Natural killer cell (primary cell): Measurements from ENCODE around the gene GPR152. TPM values are rescaled to one million over a fixed set of nuclear protein-coding genes. Genes with fewer than 3 reads are reported as not detected.

ENCODE experiments used
- ATAC-seq, 3 donors: fragments of 150-1000 bp in 2 of 3; fragments of 200-7000 bp in 1 of 3; cut with Tn5 transposase; 1 replicate in 1 of 3; 2 replicates in 2 of 3; pipeline ENCODE4 v1.10.0; 2021; ENCODE audit warnings: mild to moderate bottlenecking in 2 of 3, moderate library complexity in 2 of 3
- DNase-seq, 2 donors: peaks; one replicate each; pipeline versions ENCODE4 v3.0.0 to v3.0.0-alpha.2; 2013 to 2021; ENCODE audit warnings: mixed read lengths in 1 of 2
- H3K27ac ChIP-seq: one replicate; pipeline ENCODE4 v1.5.1; 2013; ENCODE audit warnings: mild to moderate bottlenecking, low read length
- H3K27me3 ChIP-seq: one replicate; pipeline ENCODE4 v1.6.1; 2013; ENCODE audit warnings: low read length; ENCODE audit not compliant: control insufficient read depth, insufficient read depth
- H3K36me3 ChIP-seq: one replicate; pipeline ENCODE4 v1.6.1; 2013; ENCODE audit warnings: low read length; ENCODE audit not compliant: control insufficient read depth, insufficient read depth
- H3K4me1 ChIP-seq: one replicate; pipeline ENCODE4 v1.6.1; 2013; ENCODE audit warnings: low read length; ENCODE audit not compliant: control insufficient read depth, insufficient read depth
- H3K4me3 ChIP-seq: one replicate; pipeline ENCODE4 v1.5.1; 2013; ENCODE audit warnings: low read length
- H3K9me3 ChIP-seq: one replicate; pipeline ENCODE4 v1.6.1; 2013; ENCODE audit warnings: low read length; ENCODE audit not compliant: control insufficient read depth, insufficient read depth
- H3K27ac Mint-ChIP-seq, 2 donors: one replicate each; pipeline ENCODE4 v1.8.0; 2022; ENCODE audit warnings: mild to moderate bottlenecking in 2 of 2, mixed read lengths in 2 of 2, moderate library complexity in 1 of 2
- H3K27me3 Mint-ChIP-seq, 2 donors: one replicate each; pipeline ENCODE4 v1.8.0; 2022; ENCODE audit warnings: low read depth in 2 of 2, mixed read lengths in 2 of 2
- H3K36me3 Mint-ChIP-seq: one replicate; pipeline ENCODE4 v1.8.0; 2022; ENCODE audit warnings: mixed read lengths
- H3K4me1 Mint-ChIP-seq, 2 donors: one replicate each; pipeline ENCODE4 v1.8.0; 2022; ENCODE audit warnings: mixed read lengths in 2 of 2
- H3K4me3 Mint-ChIP-seq: one replicate; pipeline ENCODE4 v1.8.0; 2022; ENCODE audit warnings: mild to moderate bottlenecking, moderate library complexity, mixed read lengths
- H3K9me3 Mint-ChIP-seq, 2 donors: one replicate each; pipeline ENCODE4 v1.8.0; 2022; ENCODE audit warnings: mixed read lengths in 2 of 2
- CTCF ChIP-seq: fragments of 200-600 bp; IDR thresholded peaks from one replicate; pipeline ENCODE4 v1.8.0; 2022; ENCODE audit warnings: antibody characterized with exemption
- WGBS: methylation state at CpG from one replicate; pipeline ENCODE4 v1.1.7; 2013; ENCODE audit warnings: missing lambda C conversion rate; ENCODE audit not compliant: insufficient coverage; 5-methylcytosine and 5-hydroxymethylcytosine counted together
- intact Hi-C: fragments of 100-400 bp; cut with micrococcal nuclease; formaldehyde crosslinking; loops from one replicate; pipeline ENCODE4 v1.14.2; 2022
- total RNA-seq, 4 donors: library from RNA; stranded (reverse); fragments of 120-200 nt in 1 of 4; gene quantifications; one replicate each; pipeline versions ENCODE4 v1.2.3 to v1.2.4, GENCODE V29; 2013 to 2022

Gene GPR152
- total RNA-seq, 3 donors from 2014 or later (not counting 1 experiment from before 2014, with no cell fraction given): 0.25 TPM; not detected in 2

GRCh38 chr11:67457453-67457852 is 4.9 kb upstream of the GPR152 start:
- TF ChIP-seq CTCF: no peak

GRCh38 chr11:67456068-67456705 is 3.7 kb upstream of the GPR152 start:
- TF ChIP-seq CTCF: no peak
- peaks cover 0 to 10% of the 10 kb centered on the region in 2 donors for H3K4me1 Mint-ChIP-seq

More at GRCh38 chr11:67457453-67457852, 4.9 kb upstream of the GPR152 start:
- no peak overlapping the region for H3K27ac Mint-ChIP-seq
- H3K27me3 Mint-ChIP-seq: peaks cover 0 to 3% of the 10 kb centered on the region in 2 donors
- DNase-seq (no peak), ATAC-seq (no peak)
- Histone ChIP-seq H3K27ac (no peak overlapping the region), H3K4me1 (peaks cover 10% of the 10 kb centered on the region), H3K36me3 (no peaks in the 10 kb centered on the region), H3K4me3 (no peak overlapping the region), H3K9me3 (no peaks in the 10 kb centered on the region), H3K27me3 (no peaks in the 10 kb centered on the region)
- no peaks in the 10 kb centered on the region for H3K9me3 Mint-ChIP-seq
- H3K4me3 Mint-ChIP-seq: no peak overlapping the region
- H3K36me3 Mint-ChIP-seq: no peaks in the 10 kb centered on the region
- 93% methylated on average over 12 of the region's 12 CpGs for WGBS
- intact Hi-C loops: no loop called here
- H3K4me1 Mint-ChIP-seq: peaks cover 0 to 5% of the 10 kb centered on the region in 2 donors

GRCh38 chr11:67455054-67455453 is 2.5 kb upstream of the GPR152 start, which contains the start of gene CABP4:
CABP4 (plus strand) TSS chr11:67455354; CDS start chr11:67455424, 70 bp downstream.
- WGBS: 90% methylated on average over 3 of the region's 3 CpGs
- ATAC-seq: no peak

More at GRCh38 chr11:67456068-67456705, 3.7 kb upstream of the GPR152 start:
- H3K9me3 Mint-ChIP-seq: no peaks in the 10 kb centered on the region
- Histone ChIP-seq H3K9me3 (no peaks in the 10 kb centered on the region), H3K36me3 (no peaks in the 10 kb centered on the region), H3K27ac (no peak overlapping the region), H3K4me3 (no peak overlapping the region), H3K4me1 (peaks cover 14% of the 10 kb centered on the region), H3K27me3 (no peaks in the 10 kb centered on the region)
- H3K27me3 Mint-ChIP-seq: peaks cover 0 to 9% of the 10 kb centered on the region in 2 donors
- WGBS: 94% methylated on average over 25 of the region's 25 CpGs
- no peak overlapping the region for H3K4me3 Mint-ChIP-seq
- intact Hi-C loops: no loop called here
- no peak overlapping the region for H3K27ac Mint-ChIP-seq
- ATAC-seq (no peak), DNase-seq (no peak)
- no peaks in the 10 kb centered on the region for H3K36me3 Mint-ChIP-seq

More at GRCh38 chr11:67455054-67455453, 2.5 kb upstream of the GPR152 start, which contains the start of gene CABP4:
- Histone ChIP-seq H3K4me3 (no peak within 1 kb of the TSS), H3K9me3 (no peaks in the 10 kb centered on the region), H3K27me3 (no peaks in the 10 kb centered on the region), H3K27ac (no peak within 1 kb of the TSS), H3K4me1 (peaks cover 25% of the 10 kb centered on the region), H3K36me3 (no peaks in the 10 kb centered on the region)
- intact Hi-C loops: no loop called here
- Mint-ChIP-seq H3K36me3 (no peaks in the 10 kb centered on the region), H3K27ac (no peak within 1 kb of the TSS), H3K4me3 (no peak within 1 kb of the TSS), H3K9me3 (no peaks in the 10 kb centered on the region), H3K27me3 (peaks cover 0 to 9% of the 10 kb centered on the region in 2 donors), H3K4me1 (peaks cover 0 to 12% of the 10 kb centered on the region in 2 donors)
- DNase-seq: no peak
- TF ChIP-seq CTCF: no peak
